ENCODE results near the gene ROBO2.
A peak's percentile ranks its signal among the peaks of the same experiment; 100 is the strongest.

Gene ROBO2

GRCh38 chr3:77191640-77192039 is 151.7 kb downstream of the ROBO2 start:
- DNase-seq: no peak

GRCh38 chr3:77195766-77196545 is 156.1 kb downstream of the ROBO2 start:
- no peak for DNase-seq

- no peak for DNase-seq
These were observed 157.5 kb downstream of the ROBO2 start for GRCh38 chr3:77197408-77197807.

GRCh38 chr3:77203851-77204250 is 164.0 kb downstream of the ROBO2 start:
- no peak for DNase-seq

GRCh38 chr3:77204788-77205187 is 164.9 kb downstream of the ROBO2 start:
- DNase-seq: no peak

GRCh38 chr3:77207753-77208152 is 167.9 kb downstream of the ROBO2 start:
- DNase-seq: no peak

- DNase-seq: no peak
These were observed 182.8 kb downstream of the ROBO2 start for GRCh38 chr3:77222701-77223100.

- DNase-seq: no peak
These were observed 187.7 kb downstream of the ROBO2 start for GRCh38 chr3:77227567-77227966.

- no peak for DNase-seq
These were observed 192.7 kb downstream of the ROBO2 start for GRCh38 chr3:77232557-77232956.

GRCh38 chr3:77234004-77234403 is 194.1 kb downstream of the ROBO2 start:
- no peak for DNase-seq

GRCh38 chr3:77236118-77236517 is 196.2 kb downstream of the ROBO2 start:
- DNase-seq: no peak

- DNase-seq: no peak
These were observed 200.3 kb downstream of the ROBO2 start for GRCh38 chr3:77240072-77240650.

- no peak for DNase-seq
These were observed 202.5 kb downstream of the ROBO2 start for GRCh38 chr3:77242371-77242770.

- no peak for DNase-seq
These were observed 205.1 kb downstream of the ROBO2 start for GRCh38 chr3:77244981-77245380.

- no peak for DNase-seq
These were observed 207.2 kb downstream of the ROBO2 start for GRCh38 chr3:77247061-77247460.

- no peak for DNase-seq
These were observed 207.9 kb downstream of the ROBO2 start for GRCh38 chr3:77247817-77248216.

GRCh38 chr3:77248420-77248819 is 208.5 kb downstream of the ROBO2 start:
- DNase-seq: no peak

- no peak for DNase-seq
These were observed 211.2 kb downstream of the ROBO2 start for GRCh38 chr3:77251136-77251535.

GRCh38 chr3:77254967-77255831 is 215.3 kb downstream of the ROBO2 start:
- DNase-seq: peak; percentile 7

- DNase-seq: peak; percentile 62
These were observed 216.9 kb downstream of the ROBO2 start for GRCh38 chr3:77256584-77257503.

GRCh38 chr3:77259694-77260093 is 219.8 kb downstream of the ROBO2 start:
- no peak for DNase-seq

- DNase-seq: no peak
These were observed 222.5 kb downstream of the ROBO2 start for GRCh38 chr3:77262361-77262760.

GRCh38 chr3:77267589-77267988 is 227.7 kb downstream of the ROBO2 start:
- no peak for DNase-seq

All from DMS153 (cell line).